Keratinocyte (primary cell): ENCODE measurements around the gene APH1B. TPM values are rescaled to one million over a fixed set of nuclear protein-coding genes. Genes with fewer than 3 reads are reported as not detected.

Experiments
- DNase-seq: peaks from one replicate; pipeline ENCODE4 v3.0.0-alpha.2; 2011; ENCODE audit warnings: low read depth, missing footprints, low spot score
- FAIRE-seq: peaks from 2 replicates; lab custom pipeline; 2011; peaks lifted over from hg19 to GRCh38; lab: Jason Lieb, UNC
- H2AFZ ChIP-seq: 2 replicates; pipeline ENCODE4 v1.6.0; 2012; ENCODE audit warnings: low read length, control low read depth, inconsistent platforms; ENCODE audit not compliant: control insufficient read depth
- H3K27ac ChIP-seq: 2 replicates; pipeline ENCODE4 v1.5.1; 2011; ENCODE audit warnings: low read length; ENCODE audit not compliant: control insufficient read depth, insufficient read depth
- H3K27me3 ChIP-seq: 3 replicates; pipeline ENCODE4 v1.6.0; 2011; ENCODE audit warnings: low read length; ENCODE audit not compliant: control insufficient read depth, insufficient read depth; ENCODE audit errors: extremely low read depth
- H3K36me3 ChIP-seq, 2 experiments: 2 replicates in 1 of 2; 3 replicates in 1 of 2; pipeline ENCODE4 v1.5.1; 2011; ENCODE audit warnings: low read length in 2 of 2, mild to moderate bottlenecking in 1 of 2; ENCODE audit not compliant: control insufficient read depth in 2 of 2, insufficient read depth in 2 of 2; ENCODE audit errors: extremely low read depth in 1 of 2
- H3K4me1 ChIP-seq: 3 replicates; pipeline ENCODE4 v1.5.1; 2011; ENCODE audit warnings: low read length; ENCODE audit not compliant: control insufficient read depth, insufficient read depth; ENCODE audit errors: extremely low read depth
- H3K4me2 ChIP-seq: 3 replicates; pipeline ENCODE4 v1.6.0; 2011; ENCODE audit warnings: low read depth, low read length; ENCODE audit not compliant: control insufficient read depth, insufficient read depth; ENCODE audit errors: extremely low read depth
- H3K4me3 ChIP-seq, 3 experiments: fragments of 200-600 bp in 1 of 3; sonication (generic) in 1 of 3; 2 replicates in 2 of 3; 3 replicates in 1 of 3; pipeline ENCODE4 v1.5.1; 2011 to 2016; ENCODE audit warnings: low read length in 3 of 3, mild to moderate bottlenecking in 3 of 3, control low read depth in 2 of 3, inconsistent platforms in 1 of 3, low read depth in 1 of 3, mixed read lengths in 1 of 3, mixed run types in 1 of 3, moderate library complexity in 1 of 3; ENCODE audit not compliant: control insufficient read depth in 2 of 3, insufficient read depth in 2 of 3; ENCODE audit errors: extremely low read depth in 1 of 3
- H3K79me2 ChIP-seq: 2 replicates; pipeline ENCODE4 v1.6.0; 2012; ENCODE audit warnings: low read length; ENCODE audit not compliant: control insufficient read depth, insufficient read depth
- H3K9ac ChIP-seq: 3 replicates; pipeline ENCODE4 v1.6.0; 2011; ENCODE audit warnings: low read length; ENCODE audit not compliant: control insufficient read depth, insufficient read depth; ENCODE audit errors: extremely low read depth
- H3K9me1 ChIP-seq: 3 replicates; pipeline ENCODE4 v1.6.0; 2011; ENCODE audit warnings: low read length; ENCODE audit not compliant: control insufficient read depth, insufficient read depth; ENCODE audit errors: extremely low read depth
- H3K9me3 ChIP-seq: 2 replicates; pipeline ENCODE4 v1.5.1; 2012; ENCODE audit warnings: low read depth, low read length; ENCODE audit not compliant: control insufficient read depth
- H4K20me1 ChIP-seq: 3 replicates; pipeline ENCODE4 v1.6.0; 2011; ENCODE audit warnings: low read length; ENCODE audit not compliant: control insufficient read depth, insufficient read depth; ENCODE audit errors: extremely low read depth
- EZH2 ChIP-seq: IDR thresholded peaks from one replicate; pipeline ENCODE4 v1.6.1; 2012; ENCODE audit warnings: inconsistent platforms, mild to moderate bottlenecking, low read length, moderate library complexity
- dilution Hi-C: fragments of 300-500 bp; cut with MboI; formaldehyde crosslinking; loops from one replicate; pipeline ENCODE4 v1.7.0; 2020; ENCODE audit warnings: low sequenced_read_pairs; ENCODE audit not compliant: extremely low pct_ligation_motif_present
- polyA plus RNA-seq, 5 experiments: library from polyadenylated mRNA; depleted of rRNA in 3 of 5; stranded (reverse) in 3 of 5; stranded (forward) in 1 of 5; unstranded in 1 of 5; fragments of >200 nt; gene quantifications; 1 replicate in 1 of 5; 2 replicates in 3 of 5; 3 replicates in 1 of 5; pipeline versions ENCODE4 v1.2.1 to v1.2.3, GENCODE V29; 2011 to 2012; ENCODE audit warnings: missing spikeins in 2 of 5, low read depth in 1 of 5, low replicate concordance in 1 of 5
- TF ChIP-seq, protein P1 (sequence below), 3 experiments: IDR thresholded peaks in 1 of 3; conservative IDR thresholded peaks in 1 of 3; optimal IDR thresholded peaks in 1 of 3; 2 replicates in 2 of 3; 3 replicates in 1 of 3; pipeline versions ENCODE3 to v1.5.1; 2011; ENCODE audit warnings: low read length in 3 of 3, mild to moderate bottlenecking in 3 of 3, moderate library complexity in 2 of 3, control low read depth in 1 of 3, inconsistent platforms in 1 of 3; ENCODE audit not compliant: insufficient read depth in 2 of 3; ENCODE audit errors: extremely low read depth in 1 of 3

APH1B gene
- polyA plus RNA-seq, 1 donor (not counting 4 experiments of a cell fraction or from before 2014, with no cell fraction given) = 7.0 TPM

GRCh38 chr15:63321462-63321861, 44.1 kb downstream of the APH1B start:
- TF ChIP-seq, protein P1, sequence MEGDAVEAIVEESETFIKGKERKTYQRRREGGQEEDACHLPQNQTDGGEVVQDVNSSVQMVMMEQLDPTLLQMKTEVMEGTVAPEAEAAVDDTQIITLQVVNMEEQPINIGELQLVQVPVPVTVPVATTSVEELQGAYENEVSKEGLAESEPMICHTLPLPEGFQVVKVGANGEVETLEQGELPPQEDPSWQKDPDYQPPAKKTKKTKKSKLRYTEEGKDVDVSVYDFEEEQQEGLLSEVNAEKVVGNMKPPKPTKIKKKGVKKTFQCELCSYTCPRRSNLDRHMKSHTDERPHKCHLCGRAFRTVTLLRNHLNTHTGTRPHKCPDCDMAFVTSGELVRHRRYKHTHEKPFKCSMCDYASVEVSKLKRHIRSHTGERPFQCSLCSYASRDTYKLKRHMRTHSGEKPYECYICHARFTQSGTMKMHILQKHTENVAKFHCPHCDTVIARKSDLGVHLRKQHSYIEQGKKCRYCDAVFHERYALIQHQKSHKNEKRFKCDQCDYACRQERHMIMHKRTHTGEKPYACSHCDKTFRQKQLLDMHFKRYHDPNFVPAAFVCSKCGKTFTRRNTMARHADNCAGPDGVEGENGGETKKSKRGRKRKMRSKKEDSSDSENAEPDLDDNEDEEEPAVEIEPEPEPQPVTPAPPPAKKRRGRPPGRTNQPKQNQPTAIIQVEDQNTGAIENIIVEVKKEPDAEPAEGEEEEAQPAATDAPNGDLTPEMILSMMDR (optimal IDR thresholded peaks at IDR 0.05 in 1 of 3, IDR thresholded peaks at IDR 0.05 in 1 of 3, conservative IDR thresholded peaks at IDR 0.05 in 1 of 3; ENCODE audit: extremely low read depth in 1 of 3, insufficient read depth in 2 of 3, low read length in 3 of 3) = no peak
- FAIRE-seq (no peak), DNase-seq (no peak)
- H3K36me3 ChIP-seq = peaks cover 3 to 5% of the 10 kb centered on the region in 2 experiments
- no peak overlapping the region for H3K4me3 ChIP-seq
- no peaks in the 10 kb centered on the region for H3K9me3 ChIP-seq
- H3K79me2 ChIP-seq = no peaks in the 10 kb centered on the region
- dilution Hi-C loops = no loop called here
- no peak overlapping the region for H2AFZ ChIP-seq
- no peaks in the 10 kb centered on the region for H3K4me1 ChIP-seq
- no peak overlapping the region for H3K9ac ChIP-seq
- no peak overlapping the region for H3K27ac ChIP-seq
- no peaks in the 10 kb centered on the region for H3K9me1 ChIP-seq
- H3K4me2 ChIP-seq = no peak overlapping the region
- H3K27me3 ChIP-seq = no peaks in the 10 kb centered on the region
- no peaks in the 10 kb centered on the region for H4K20me1 ChIP-seq

- H3K27ac ChIP-seq = no peak overlapping the region
- TF ChIP-seq, protein P1 (optimal IDR thresholded peaks at IDR 0.05 in 1 of 3, IDR thresholded peaks at IDR 0.05 in 1 of 3, conservative IDR thresholded peaks at IDR 0.05 in 1 of 3; ENCODE audit: extremely low read depth in 1 of 3, insufficient read depth in 2 of 3, low read length in 3 of 3) = no peak
- no peak for TF ChIP-seq EZH2
- peaks cover 5% of the 10 kb centered on the region in 2 experiments for H3K36me3 ChIP-seq
- dilution Hi-C loops = no loop called here
- H3K4me3 ChIP-seq = no peak overlapping the region
- H3K4me1 ChIP-seq = no peaks in the 10 kb centered on the region
- no peaks in the 10 kb centered on the region for H3K9me3 ChIP-seq
- H3K27me3 ChIP-seq = no peaks in the 10 kb centered on the region
- FAIRE-seq (no peak), DNase-seq (no peak)
- H3K4me2 ChIP-seq = no peak overlapping the region
- no peaks in the 10 kb centered on the region for H3K79me2 ChIP-seq
- H3K9me1 ChIP-seq = no peaks in the 10 kb centered on the region
- H2AFZ ChIP-seq = no peak overlapping the region
- H3K9ac ChIP-seq = no peak overlapping the region
- no peaks in the 10 kb centered on the region for H4K20me1 ChIP-seq
These were observed 45.1 kb downstream of the APH1B start for GRCh38 chr15:63322541-63322940.
